Left cardiac atrium (tissue), 4 donors: ENCODE results near the gene MSI2. TPM values are rescaled to one million over a fixed set of nuclear protein-coding genes. Genes with fewer than 3 reads are reported as not detected.

ENCODE experiments used
- ATAC-seq, 2 donors: fragments of 200-7000 bp; cut with Tn5 transposase; one replicate each; pipeline ENCODE4 v1.9.1; 2020; ENCODE audit warnings: mild to moderate bottlenecking in 2 of 2, moderate library complexity in 2 of 2
- DNase-seq: peaks from one replicate; pipeline ENCODE4 v3.0.0-alpha.2; 2020
- intact Hi-C, 2 donors: fragments of 100-400 bp; cut with DNase I; formaldehyde crosslinking; loops; one replicate each; pipeline versions ENCODE4 v1.14.1 to v1.15.1; 2022 to 2023
- total RNA-seq, 2 donors: library from RNA; stranded (reverse); fragmentation: NEBNext Ultra II Directional; extraction: Animal tissue kit (Norgen Biotek cat#: 25700); gene quantifications; one replicate each; pipeline ENCODE4 v1.2.1, GENCODE V29; 2021
- donor health status: DM: no; HTN: yes; CAD: no.
- donor health status: DM: no; HTN: yes; CAD: no; lungs with severe emphysema.
- donor health status: DM: yes; HTN: yes; CAD: no.
- donor health status: Dilated cardiomyopathy.

The MSI2 gene
- total RNA-seq, 2 donors from 2014 or later, result 84.1 to 95.5 TPM

DNA sequence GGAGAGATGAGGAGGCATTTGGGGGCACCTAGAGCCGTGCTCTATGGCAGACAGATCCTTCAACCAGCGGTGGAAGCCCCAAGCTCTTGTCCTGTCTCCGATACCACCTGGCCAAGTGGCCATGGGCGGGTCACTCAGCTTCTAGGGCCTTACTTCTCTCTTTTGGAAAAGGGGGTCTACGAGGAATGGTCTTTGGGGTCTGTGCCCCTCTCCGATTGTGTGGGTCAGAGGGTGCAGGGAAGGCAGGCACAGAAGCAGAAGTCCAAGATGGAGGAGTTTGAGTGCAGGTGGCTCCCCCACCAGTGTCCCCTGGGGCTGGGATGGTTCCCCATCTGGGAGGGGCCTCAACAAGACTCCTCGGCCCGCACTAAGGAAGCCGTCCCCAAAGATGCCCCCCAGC is 372.1 kb downstream of the MSI2 start:
- no peak for DNase-seq
- intact Hi-C loops, result no loop called here
- no peak for ATAC-seq

DNA sequence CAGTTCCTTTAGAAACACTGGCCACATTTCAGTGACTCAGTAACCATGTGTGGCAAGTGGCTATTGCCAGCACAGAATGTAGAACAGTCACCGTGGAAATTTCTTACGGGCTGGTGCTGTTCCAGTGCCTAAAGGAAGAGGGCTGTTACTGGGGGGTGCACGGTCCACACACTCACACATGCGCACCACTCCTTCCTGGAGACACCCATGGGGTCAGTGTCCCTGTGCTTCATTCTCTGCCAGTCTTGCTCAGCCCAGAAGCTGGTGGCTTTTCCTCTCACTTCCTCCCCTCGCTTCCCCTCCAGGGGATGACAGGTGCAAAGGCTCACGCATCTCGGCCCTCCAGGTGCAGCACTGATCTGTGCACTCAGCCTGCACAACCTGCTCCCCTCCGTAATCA is 373.1 kb downstream of the MSI2 start:
- ATAC-seq, result no peak
- intact Hi-C loops, result no loop called here
- no peak for DNase-seq

GRCh38 chr17:57629886-57630285 is 373.6 kb downstream of the MSI2 start:
- ATAC-seq (no peak), DNase-seq (no peak)
- intact Hi-C loops, result no loop called here

DNA sequence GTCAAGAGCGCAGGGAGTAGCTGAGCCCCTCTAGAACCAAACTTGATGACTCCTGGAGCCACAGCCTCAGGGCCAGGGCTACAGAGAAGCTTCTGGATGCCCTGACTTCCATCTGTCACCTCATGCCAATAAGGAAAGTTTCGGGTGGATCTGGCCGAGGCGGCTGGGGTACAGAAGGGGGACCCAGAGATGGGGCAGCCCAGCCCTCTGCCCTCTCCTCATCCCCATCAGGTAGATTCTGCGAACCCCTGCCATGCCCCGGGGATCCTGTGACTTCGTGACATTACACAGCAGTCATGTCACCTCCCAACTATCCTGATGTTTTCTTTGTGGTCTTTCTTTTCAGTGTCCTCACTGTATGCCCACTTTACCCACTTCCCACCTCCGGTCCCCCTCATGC is 374.4 kb downstream of the MSI2 start:
- ATAC-seq (no peak), DNase-seq (no peak)
- intact Hi-C loops, result no loop called here

- no peak for ATAC-seq
- intact Hi-C loops, result no loop called here
- no peak for DNase-seq
These were observed 375.5 kb downstream of the MSI2 start for GRCh38 chr17:57631871-57632270.

GRCh38 chr17:57632294-57632693 is 376.0 kb downstream of the MSI2 start:
- no peak for ATAC-seq
- intact Hi-C loops, result no loop called here
- DNase-seq, result no peak

- DNase-seq (no peak), ATAC-seq (no peak)
- intact Hi-C loops, result no loop called here
These were observed 376.9 kb downstream of the MSI2 start for GRCh38 chr17:57633236-57633635.

DNA sequence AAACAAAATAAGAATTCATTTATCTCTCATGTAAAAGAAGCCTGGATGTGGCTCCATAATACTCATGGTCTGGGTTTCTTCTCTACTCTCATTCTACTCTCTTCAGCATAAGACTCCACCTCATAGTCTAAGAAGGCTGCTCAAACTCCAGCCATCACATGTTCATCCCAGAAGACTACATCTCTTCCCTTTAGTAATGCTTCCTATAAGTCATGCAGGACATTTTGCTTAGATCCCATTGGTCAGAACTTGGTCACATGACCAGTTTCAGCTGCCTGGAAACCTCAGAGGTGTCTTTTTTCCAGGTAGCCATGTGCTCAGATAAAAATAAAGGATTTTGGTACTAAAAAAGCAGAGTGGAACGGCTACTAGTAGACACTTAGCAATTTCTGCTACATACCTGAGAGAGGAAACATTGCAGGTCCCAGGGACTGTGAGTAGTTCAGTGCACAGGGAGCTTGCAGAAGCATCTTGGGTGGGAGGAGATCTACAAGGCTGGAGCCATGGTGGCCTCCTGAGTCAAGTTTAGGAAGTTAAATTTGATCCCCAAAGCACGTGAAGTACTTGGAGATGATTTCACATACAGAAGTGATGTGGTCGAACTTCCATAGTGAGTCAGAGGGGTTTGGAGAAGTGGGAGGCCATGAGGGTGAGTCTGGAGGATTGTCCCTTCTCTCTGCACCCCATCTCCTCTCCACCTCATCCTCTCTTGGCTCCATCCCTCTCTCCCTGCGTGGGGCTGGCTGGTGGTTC is 378.6 kb downstream of the MSI2 start:
- no peak for ATAC-seq
- no peak for DNase-seq
- intact Hi-C loops, result no loop called here

DNA sequence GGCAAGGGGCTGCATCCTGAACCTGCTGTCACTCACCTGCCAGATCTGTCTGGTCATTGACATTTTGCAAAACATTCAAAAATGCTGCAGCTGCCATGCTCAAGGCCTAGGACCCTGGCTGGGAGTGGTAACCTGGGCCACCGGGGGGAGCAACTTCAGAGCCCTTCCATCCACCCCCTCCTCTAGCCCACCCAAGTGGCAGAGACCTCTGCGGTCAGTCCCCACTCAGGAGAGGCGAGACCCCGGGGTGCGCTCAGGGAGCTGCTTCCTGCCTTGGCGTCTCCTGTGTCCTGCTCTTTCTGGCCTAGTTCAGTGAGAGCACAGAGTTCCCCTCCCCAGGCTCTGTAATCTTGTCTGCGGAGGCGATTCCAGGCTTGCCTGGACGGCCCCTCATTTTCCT is 380.0 kb downstream of the MSI2 start:
- no peak for ATAC-seq
- no peak for DNase-seq
- intact Hi-C loops, result no loop called here

DNA sequence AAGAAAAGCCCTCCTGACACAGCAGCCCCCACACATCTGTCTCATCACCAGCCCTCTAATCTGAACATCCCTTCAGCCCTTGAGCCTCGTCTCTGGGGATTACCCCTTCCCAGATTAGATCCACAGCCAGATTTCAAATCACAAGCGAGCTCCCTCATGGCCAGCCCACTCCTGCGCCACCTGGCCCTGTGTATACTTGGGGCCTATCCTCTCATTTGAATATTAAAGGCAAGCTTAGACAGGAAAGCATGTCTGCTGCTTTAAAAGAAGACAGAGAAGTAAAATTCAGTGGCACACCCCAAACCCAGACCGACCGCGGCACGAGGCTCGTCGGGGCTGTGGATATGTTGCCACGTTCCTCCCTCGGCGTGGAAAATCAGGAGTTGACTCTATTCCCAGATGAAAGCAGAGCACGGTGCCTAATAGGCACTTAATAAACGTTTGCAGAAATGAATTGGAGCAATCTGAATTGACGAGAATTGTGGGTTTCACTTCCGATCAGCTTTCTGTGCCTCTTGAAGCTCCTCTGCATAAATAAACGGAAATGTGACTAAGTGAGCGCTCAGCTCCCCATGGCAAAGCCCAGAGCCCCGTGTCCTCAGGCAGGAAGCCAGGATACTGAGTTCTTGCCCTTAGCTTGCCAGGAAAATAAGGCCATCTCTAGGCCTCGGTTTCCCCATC is 380.8 kb downstream of the MSI2 start:
- intact Hi-C loops, result no loop called here
- ATAC-seq, result no peak
- no peak for DNase-seq

- DNase-seq (no peak), ATAC-seq (no peak)
- intact Hi-C loops, result no loop called here
These were observed 381.3 kb downstream of the MSI2 start for GRCh38 chr17:57637666-57638010.

DNA sequence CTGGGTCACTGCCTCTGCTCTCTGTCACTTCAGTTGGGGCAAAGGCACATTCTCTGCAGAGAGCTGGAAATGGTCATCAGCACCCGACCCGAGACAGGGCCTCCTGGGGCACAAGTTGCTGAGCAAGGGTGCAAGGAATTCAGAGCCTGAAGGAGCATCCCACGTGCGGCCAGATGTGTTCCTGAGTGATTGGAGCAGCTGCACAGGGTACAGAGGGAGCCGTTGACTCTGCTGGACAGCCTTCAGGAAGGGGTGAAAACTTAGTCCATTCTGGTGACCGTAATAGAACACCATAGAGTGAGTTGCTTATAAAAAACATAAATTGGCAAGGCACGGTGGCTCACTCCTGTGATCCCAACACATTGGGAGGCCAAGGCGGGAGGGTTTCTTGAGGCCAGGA is 382.0 kb downstream of the MSI2 start:
- ATAC-seq (no peak), DNase-seq (no peak)
- intact Hi-C loops, result no loop called here

- ATAC-seq, result no peak
- no peak for DNase-seq
- intact Hi-C loops, result no loop called here
These were observed 383.1 kb downstream of the MSI2 start for GRCh38 chr17:57639381-57639780.

GRCh38 chr17:57640079-57640478 is 383.8 kb downstream of the MSI2 start:
- intact Hi-C loops, result no loop called here
- DNase-seq (no peak), ATAC-seq (no peak)

DNA sequence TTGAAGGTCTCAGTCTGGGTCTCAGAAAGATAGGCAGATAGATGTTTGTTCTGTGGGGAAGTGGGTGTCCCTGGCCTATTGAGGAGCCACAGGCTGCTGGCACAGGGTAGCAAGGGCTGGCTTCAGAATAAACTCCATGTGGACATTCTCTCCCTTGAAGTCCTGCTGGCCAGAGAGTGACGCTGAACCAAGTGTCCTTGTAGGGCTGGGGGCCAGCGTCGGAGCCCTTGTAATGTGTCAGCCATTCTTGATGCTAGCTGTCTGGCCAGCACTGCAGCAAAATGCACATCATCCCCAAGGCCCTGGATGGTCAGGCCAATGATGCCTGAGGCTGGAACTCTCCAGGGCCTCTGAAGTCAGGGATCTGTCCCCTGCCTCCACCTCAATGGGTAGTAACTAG is 385.4 kb downstream of the MSI2 start:
- DNase-seq, result no peak
- no peak for ATAC-seq
- intact Hi-C loops, result no loop called here

DNA sequence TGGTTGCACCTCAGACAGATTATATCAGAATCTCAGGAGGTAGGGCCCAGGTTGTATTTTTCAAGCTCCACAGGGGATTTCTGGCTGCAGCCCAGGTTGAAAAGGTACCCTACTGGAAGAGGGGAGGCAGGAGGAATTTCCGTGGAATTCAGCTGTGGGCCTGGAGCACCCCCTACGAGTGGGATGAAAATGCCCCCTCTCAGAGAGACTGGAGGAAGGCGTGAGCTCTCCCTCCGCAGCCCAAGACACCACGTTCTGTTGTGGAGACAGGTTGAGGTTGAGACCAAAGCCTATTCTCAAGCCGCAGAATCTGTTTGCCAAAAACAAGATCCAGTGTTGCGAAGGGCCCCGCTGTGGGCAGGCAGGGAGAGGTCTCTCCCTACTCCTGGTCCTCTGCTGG is 386.7 kb downstream of the MSI2 start:
- no peak for ATAC-seq
- DNase-seq, result no peak
- intact Hi-C loops, result no loop called here

DNA sequence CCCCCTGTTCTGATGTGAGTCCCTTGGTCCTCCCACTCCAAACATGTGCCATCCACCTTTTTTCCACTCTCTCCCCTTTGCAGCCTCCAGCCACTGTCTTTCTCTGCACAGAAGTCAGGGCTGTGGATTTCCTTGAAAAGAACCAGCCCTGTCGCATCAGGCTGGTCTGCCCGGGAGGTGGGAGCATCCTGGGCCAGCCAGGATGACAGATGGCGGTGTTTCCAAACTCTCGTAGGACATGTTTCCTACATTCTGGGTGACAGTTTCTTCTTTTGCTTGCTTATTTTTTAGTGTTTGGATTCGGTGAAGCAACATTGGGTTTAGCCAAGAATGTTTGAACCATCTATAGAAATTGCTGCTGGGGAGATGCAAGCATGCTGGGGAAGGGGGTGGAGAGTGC is 388.0 kb downstream of the MSI2 start:
- ATAC-seq (no peak), DNase-seq (no peak)
- intact Hi-C loops, result no loop called here

- intact Hi-C loops, result no loop called here
- ATAC-seq (peak in 1 of 2 donors; percentile 28), DNase-seq (no peak)
These were observed 389.8 kb downstream of the MSI2 start for GRCh38 chr17:57645950-57646665.

DNA sequence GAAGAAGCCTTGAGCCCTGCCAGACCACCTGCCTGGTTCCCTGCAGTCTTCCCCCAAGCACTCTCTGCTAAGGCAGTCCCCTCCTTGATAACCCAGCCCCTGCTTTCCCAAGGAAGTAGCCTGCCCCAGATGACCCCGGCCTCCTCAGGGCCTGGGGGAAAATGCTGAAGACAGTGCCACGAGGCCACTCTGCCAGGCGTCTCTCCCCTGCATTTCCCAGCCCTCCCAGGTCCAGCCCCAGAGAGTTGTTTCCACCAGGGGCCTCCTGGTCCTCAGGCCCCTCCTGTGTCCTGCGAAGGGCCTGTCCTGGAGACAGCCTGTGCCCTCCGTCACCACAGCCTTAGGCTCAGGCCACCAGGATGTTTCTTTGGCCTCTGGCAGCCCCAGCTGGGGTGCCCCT is 392.4 kb downstream of the MSI2 start:
- intact Hi-C loops, result no loop called here
- no peak for DNase-seq
- ATAC-seq, result no peak

DNA sequence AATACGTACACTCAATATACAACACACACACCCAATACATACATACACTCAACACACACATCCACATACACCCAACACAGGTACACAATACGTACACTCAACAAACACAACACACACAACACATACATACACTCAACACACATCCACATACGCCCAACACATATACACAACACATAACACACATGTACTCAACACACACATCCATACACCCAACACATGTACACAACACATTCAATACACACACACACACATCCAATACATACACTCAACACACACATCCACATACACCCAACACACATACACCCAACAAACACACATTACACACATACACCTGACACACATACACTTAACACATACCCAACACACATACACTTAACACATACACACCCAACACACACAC is 392.9 kb downstream of the MSI2 start:
- ATAC-seq (no peak), DNase-seq (no peak)
- intact Hi-C loops, result no loop called here
